Tibial nerve (tissue), 4 donors: ENCODE results near the gene STON2. TPM values are rescaled to one million over a fixed set of nuclear protein-coding genes. Genes with fewer than 3 reads are reported as not detected.

Source experiments
- DNase-seq, 2 donors: peaks; one replicate each; pipeline ENCODE4 v3.0.0-alpha.2; 2019; ENCODE audit warnings: low spot score in 2 of 2
- H3K27ac ChIP-seq, 4 donors: fragments of 200-600 bp; sonication (generic) in 3 of 4; one replicate each; pipeline ENCODE4 v1.5.1; 2017 to 2019; ENCODE audit warnings: mild to moderate bottlenecking in 1 of 4
- H3K27me3 ChIP-seq, 2 donors: fragments of 200-600 bp; sonication (generic) in 1 of 2; one replicate each; pipeline versions ENCODE4 v1.5.1 to v1.6.0; 2017 to 2019
- H3K36me3 ChIP-seq, 3 donors: fragments of 200-600 bp; sonication (generic); one replicate each; pipeline ENCODE4 v1.5.1; 2018 to 2019
- H3K4me1 ChIP-seq, 4 donors: fragments of 200-600 bp; sonication (generic) in 3 of 4; one replicate each; pipeline ENCODE4 v1.5.1; 2017 to 2019
- H3K4me3 ChIP-seq, 4 donors: fragments of 200-600 bp; sonication (generic) in 3 of 4; one replicate each; pipeline ENCODE4 v1.5.1; 2017 to 2019; ENCODE audit warnings: mild to moderate bottlenecking in 1 of 4, moderate library complexity in 1 of 4
- H3K9me3 ChIP-seq, 4 donors: fragments of 200-600 bp; sonication (generic) in 3 of 4; one replicate each; pipeline ENCODE4 v1.5.1; 2017 to 2019
- EP300 ChIP-seq, 2 donors: sonication (generic); formaldehyde crosslinking; IDR thresholded peaks; one replicate each; pipeline ENCODE4 v1.6.1; 2017; ENCODE audit warnings: antibody characterized with exemption in 2 of 2, mild to moderate bottlenecking in 1 of 2
- POLR2A ChIP-seq, 2 donors: fragments of 450-650 bp; IDR thresholded peaks; one replicate each; pipeline ENCODE4 v1.6.1; 2017; ENCODE audit warnings: antibody characterized with exemption in 2 of 2, mild to moderate bottlenecking in 2 of 2, moderate library complexity in 2 of 2
- WGBS, 2 donors: methylation state at CpG; one replicate each; pipeline ENCODE4 v1.1.5; 2018; 5-methylcytosine and 5-hydroxymethylcytosine counted together
- total RNA-seq, 4 donors: library from RNA; depleted of rRNA; stranded (reverse); fragments of >200 nt; gene quantifications; one replicate each; pipeline ENCODE4 v1.1.0, GENCODE V29; 2016
- TF ChIP-seq, protein P1 (sequence below), 5 experiments: fragments of 200-600 bp in 3 of 5; fragments of 450-650 bp in 2 of 5; sonication (generic) in 3 of 5; IDR thresholded peaks; one replicate each; pipeline ENCODE4 v1.5.1; 2016 to 2019; ENCODE audit warnings: antibody characterized with exemption in 5 of 5, mild to moderate bottlenecking in 3 of 5, moderate library complexity in 2 of 5

The STON2 gene
- total RNA-seq, 4 donors from 2014 or later: 21.6 to 62.0 (median 34.7) TPM

DNA sequence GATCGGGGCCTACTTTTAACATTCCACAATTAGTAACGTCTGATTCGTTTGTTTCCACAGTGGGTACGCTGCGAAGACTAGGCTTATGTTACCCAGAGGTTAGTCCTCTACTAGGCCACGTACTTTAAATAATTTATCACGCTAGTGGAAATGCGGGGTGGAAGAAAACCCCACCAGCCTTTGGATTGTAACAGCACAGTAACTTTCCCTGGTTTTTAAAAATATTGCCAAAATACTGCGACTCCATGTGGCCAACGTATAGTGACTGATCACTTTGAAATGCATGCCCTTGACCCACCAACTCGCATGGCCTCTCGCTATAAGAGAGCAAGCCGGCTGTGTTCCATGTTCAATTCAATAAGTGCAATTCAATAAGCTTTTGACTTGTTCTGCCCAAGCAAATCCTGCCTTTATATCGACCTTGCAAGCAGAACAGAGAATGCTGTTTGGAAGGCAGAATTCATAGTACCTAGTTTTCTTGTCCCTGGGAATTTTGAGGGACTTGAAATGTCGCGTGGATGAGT is 178.5 kb downstream of the STON2 start:
- H3K4me3 ChIP-seq: peak overlapping the region; percentile 62 to 82 (median 74)
- H3K27ac ChIP-seq: peak overlapping the region; percentile 93 to 100 (median 97)
- H3K4me1 ChIP-seq: peaks cover 0 to 34% (median 18%) of the 10 kb centered on the region in 4 donors
- no peak for TF ChIP-seq EP300 (IDR thresholded peaks at IDR 0.05)
- TF ChIP-seq, protein P1, sequence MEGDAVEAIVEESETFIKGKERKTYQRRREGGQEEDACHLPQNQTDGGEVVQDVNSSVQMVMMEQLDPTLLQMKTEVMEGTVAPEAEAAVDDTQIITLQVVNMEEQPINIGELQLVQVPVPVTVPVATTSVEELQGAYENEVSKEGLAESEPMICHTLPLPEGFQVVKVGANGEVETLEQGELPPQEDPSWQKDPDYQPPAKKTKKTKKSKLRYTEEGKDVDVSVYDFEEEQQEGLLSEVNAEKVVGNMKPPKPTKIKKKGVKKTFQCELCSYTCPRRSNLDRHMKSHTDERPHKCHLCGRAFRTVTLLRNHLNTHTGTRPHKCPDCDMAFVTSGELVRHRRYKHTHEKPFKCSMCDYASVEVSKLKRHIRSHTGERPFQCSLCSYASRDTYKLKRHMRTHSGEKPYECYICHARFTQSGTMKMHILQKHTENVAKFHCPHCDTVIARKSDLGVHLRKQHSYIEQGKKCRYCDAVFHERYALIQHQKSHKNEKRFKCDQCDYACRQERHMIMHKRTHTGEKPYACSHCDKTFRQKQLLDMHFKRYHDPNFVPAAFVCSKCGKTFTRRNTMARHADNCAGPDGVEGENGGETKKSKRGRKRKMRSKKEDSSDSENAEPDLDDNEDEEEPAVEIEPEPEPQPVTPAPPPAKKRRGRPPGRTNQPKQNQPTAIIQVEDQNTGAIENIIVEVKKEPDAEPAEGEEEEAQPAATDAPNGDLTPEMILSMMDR (IDR thresholded peaks at IDR 0.05): no peak
- no peak for TF ChIP-seq POLR2A (IDR thresholded peaks at IDR 0.05)
- H3K36me3 ChIP-seq: no peaks in the 10 kb centered on the region
- peak in 1 of 2 donors; percentile 29 for DNase-seq
- WGBS, 2 donors: 23 to 28% methylated on average over 16 of the region's 16 CpGs
- H3K27me3 ChIP-seq: no peaks in the 10 kb centered on the region
- H3K9me3 ChIP-seq: no peaks in the 10 kb centered on the region

DNA sequence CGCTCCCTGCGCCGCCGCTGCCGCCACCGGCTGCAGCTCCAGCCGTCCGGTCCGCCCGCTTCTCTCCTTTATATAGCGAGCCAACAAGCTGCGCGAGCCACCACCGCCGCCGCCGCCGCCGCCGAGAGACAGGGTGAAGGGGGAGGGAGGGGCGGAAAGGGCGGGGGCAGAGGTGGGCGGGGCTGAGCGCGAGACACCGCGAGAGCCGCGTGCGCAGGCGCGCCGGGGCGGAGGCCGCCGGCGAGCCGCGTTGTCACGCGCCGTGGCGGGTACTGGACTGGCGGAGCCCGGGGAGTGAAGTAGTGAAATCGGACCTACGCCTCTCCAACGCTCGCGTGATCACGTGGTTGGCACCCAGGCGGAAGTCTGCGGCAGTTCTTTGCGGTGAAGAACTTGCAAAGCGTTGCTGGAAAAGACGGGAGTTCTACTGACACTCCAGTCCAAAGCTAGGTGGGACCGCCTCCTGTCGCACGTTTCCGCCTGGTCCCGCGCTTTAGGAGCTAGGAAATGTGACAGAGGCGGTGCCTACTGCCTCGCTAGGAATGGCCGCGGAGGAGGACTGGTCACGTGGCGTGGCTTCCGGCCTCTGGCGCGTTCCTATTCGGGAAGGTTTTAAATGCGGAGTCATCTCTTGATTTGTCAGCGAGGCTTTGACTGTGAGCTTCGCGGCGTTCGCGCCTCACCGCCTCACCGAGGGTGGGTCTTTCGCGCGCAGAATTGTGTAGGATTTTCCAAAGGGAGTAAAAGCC is 179.1 kb downstream of the STON2 start, which contains the start of gene GTF2A1:
Gene GTF2A1 (minus strand): TSS at position 130 of the 749 bp plus-strand sequence. CDS start 441 bp downstream, outside the sequence.
- 0 to 1% methylated on average over 37 to 56 of the region's 84 CpGs for WGBS, 2 donors

DNA sequence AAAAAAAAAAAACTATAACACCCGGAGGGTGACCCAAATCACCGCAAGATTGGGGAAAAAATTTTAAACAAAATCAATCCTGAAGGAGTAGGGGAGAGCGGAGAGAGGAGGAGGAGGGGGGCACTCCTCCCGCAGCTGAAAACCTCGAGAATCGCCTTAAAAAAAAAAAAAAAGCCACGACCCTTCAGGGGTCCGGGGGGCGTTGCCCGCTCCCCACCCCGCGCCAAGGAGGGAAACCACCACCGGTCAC is 179.6 kb downstream of the STON2 start:
- H3K36me3 ChIP-seq: peaks cover 0 to 8% (median 0%) of the 10 kb centered on the region in 3 donors
- TF ChIP-seq, protein P1 (IDR thresholded peaks at IDR 0.05): no peak
- TF ChIP-seq POLR2A (IDR thresholded peaks at IDR 0.05) (no peak), EP300 (IDR thresholded peaks at IDR 0.05) (no peak)
- no peaks in the 10 kb centered on the region for H3K9me3 ChIP-seq
- peaks cover 0 to 41% (median 18%) of the 10 kb centered on the region in 4 donors for H3K4me1 ChIP-seq
- H3K27ac ChIP-seq: peak overlapping the region; percentile 93 to 100 (median 97)
- H3K27me3 ChIP-seq: no peaks in the 10 kb centered on the region
- 0% methylated on average over 13 of the region's 13 CpGs for WGBS, 2 donors
- no peak for DNase-seq
- peak overlapping the region; percentile 69 to 89 (median 81) for H3K4me3 ChIP-seq

More for the DNA sequence above, 179.1 kb downstream of the STON2 start, which contains the start of gene GTF2A1:
- peak within 1 kb of the TSS; percentile 69 to 89 (median 81) for H3K4me3 ChIP-seq
- peaks cover 0 to 4% (median 0%) of the 10 kb centered on the region in 3 donors for H3K36me3 ChIP-seq
- no peaks in the 10 kb centered on the region for H3K27me3 ChIP-seq
- DNase-seq: peak; percentile 92 to 93
- H3K9me3 ChIP-seq: no peaks in the 10 kb centered on the region
- TF ChIP-seq EP300 (IDR thresholded peaks at IDR 0.05) (peak; percentile 45 to 99), POLR2A (IDR thresholded peaks at IDR 0.05) (peak; percentile 77 to 92)
- TF ChIP-seq, protein P1 (IDR thresholded peaks at IDR 0.05): peak in 2 of 5 experiments; percentile 17 to 29
- peak within 1 kb of the TSS; percentile 93 to 100 (median 98) for H3K27ac ChIP-seq
- peaks cover 0 to 40% (median 18%) of the 10 kb centered on the region in 4 donors for H3K4me1 ChIP-seq

DNA sequence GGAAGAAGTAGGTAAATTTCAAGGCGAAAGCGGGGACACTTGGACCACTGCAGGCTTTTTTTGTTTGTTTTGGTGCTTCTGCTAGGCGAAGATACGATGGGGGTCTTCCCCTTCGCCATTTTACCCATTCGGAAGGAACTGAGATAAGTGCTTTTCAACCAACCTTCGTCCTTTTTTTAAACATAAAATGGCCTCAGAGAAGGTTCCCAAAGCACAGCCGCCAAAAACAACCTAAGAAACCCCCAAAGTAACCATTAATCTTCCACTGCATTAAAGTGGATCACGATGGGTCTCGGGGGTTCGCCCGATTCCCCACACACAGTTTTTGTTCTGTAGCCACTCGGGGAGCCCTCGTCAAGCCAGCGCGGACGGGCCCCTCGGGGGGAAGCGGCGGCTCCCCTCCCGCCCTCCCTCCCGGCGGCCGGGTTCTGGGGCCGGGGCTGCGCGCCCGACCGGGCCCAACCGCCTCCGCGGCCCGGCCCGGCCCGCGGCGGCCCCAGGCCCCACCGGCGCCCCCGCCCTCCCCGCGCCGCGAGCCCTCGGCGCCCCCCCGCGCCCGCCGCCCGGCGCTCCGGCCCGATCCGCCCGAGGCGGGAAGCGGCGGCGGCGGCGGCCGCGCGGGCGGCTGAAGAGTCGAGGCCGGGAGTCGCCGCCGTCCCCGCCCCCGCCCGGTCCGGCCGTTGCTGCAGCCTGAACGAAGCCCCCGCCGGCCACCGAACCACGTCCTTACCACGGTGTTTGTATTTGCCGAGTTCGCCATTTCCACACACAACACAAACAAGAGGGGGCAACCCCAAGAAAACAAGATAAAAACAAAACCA is 180.2 kb downstream of the STON2 start:
- H3K9me3 ChIP-seq: no peaks in the 10 kb centered on the region
- H3K27ac ChIP-seq: peak overlapping the region; percentile 93 to 100 (median 98)
- 0% methylated on average over 35 to 63 of the region's 84 CpGs for WGBS, 2 donors
- peaks cover 0 to 41% (median 18%) of the 10 kb centered on the region in 4 donors for H3K4me1 ChIP-seq
- H3K4me3 ChIP-seq: peak overlapping the region; percentile 69 to 89 (median 81)
- H3K36me3 ChIP-seq: peaks cover 0 to 14% (median 0%) of the 10 kb centered on the region in 3 donors
- DNase-seq: no peak
- H3K27me3 ChIP-seq: no peaks in the 10 kb centered on the region
- TF ChIP-seq, protein P1 (IDR thresholded peaks at IDR 0.05): no peak
- TF ChIP-seq EP300 (IDR thresholded peaks at IDR 0.05) (no peak), POLR2A (IDR thresholded peaks at IDR 0.05) (no peak)
